HG03025 (cell line): ENCODE data around the gene PDRG1.

Source experiments
- ATAC-seq: cut with Tn5 transposase; IDR thresholded peaks from one replicate; pipeline ENCODE4 v1.9.1; 2021; ENCODE audit warnings: mild to moderate bottlenecking, moderate library complexity; ENCODE audit not compliant: unreplicated experiment, low FRiP score

Gene PDRG1

DNA sequence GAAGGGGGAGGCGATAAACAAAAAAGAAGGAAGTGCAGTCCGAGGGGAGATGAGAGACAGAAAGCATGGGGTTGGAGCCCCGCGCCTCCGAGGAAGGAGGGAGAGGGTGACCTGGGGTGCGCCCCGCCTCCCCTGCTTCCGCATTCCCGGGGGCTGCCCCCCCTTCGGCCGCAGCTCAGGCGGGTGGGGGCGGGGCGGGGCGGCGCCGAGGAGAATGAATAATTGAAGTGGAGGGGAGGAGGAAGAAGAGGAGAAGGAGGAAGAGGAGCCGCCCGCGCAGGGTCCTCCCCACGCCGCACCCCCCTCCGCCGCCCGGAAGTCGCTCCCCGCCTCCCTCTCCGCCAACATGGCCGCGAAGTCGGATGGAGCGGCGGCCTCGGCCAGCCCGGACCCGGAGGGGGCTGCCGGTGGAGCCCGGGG lies 16.0 kb upstream of the PDRG1 start, which contains the start of gene XKR7:
XKR7 (plus strand) TSS at position 322 of the 420 bp plus-strand sequence; CDS start at position 347, 25 bp downstream.
- no peak for ATAC-seq

DNA sequence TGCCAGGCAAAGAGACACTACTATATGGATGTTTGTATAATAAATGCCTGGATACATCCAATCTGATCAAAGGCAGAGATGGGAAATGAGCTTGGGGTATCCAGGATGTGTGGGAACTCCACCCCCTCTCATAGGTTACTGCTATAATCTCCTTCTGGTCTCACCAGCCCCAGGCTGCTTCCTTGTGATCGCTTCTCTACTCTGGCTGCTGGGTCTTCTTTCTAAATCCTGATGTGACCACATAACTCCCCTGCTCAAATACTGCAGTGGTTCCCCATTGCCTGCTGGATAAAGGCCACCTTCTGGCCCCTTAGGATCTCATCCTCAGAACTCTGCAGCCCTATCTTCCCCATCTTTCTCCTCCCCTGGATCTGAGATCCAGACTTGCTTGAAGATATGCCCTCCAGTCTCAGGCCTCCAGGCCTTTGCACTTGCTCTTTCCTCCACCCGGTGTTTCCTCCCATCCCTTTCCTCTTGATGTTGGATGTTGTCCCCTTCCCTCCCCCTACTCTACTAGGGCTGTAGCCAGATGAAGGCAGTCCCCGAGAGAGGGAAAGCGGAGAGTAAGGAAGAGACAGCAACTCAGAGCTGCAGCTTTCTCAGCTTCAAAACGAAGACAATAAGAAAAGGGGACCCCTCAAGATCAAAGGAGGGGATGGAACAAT lies 15.3 kb upstream of the PDRG1 start:
- ATAC-seq = no peak

- no peak for ATAC-seq
Measured at GRCh38 chr20:31963889-31964288, 12.0 kb upstream of the PDRG1 start.

DNA sequence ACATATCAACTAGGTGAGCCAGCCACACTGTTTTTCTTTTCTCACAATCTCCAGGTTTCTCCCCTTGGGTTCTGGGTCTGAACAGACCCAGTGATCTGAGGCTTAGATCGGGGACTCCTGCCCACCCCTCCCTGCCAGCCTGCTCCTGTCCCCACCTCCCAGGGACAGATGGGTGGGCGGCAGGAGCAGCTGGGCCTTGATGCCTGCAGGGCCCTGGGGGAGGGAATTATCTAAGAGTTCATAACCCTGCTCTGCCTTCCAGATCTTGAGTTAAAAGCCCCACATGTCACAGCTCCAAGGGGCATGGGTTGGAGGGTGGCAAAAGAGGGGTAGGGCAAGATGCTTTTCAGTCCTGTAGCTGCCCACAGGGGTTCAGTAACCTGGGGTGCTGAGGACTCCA lies 10.9 kb upstream of the PDRG1 start:
- ATAC-seq = no peak

- ATAC-seq = no peak
Measured at GRCh38 chr20:31956556-31957526, 5.0 kb upstream of the PDRG1 start.

DNA sequence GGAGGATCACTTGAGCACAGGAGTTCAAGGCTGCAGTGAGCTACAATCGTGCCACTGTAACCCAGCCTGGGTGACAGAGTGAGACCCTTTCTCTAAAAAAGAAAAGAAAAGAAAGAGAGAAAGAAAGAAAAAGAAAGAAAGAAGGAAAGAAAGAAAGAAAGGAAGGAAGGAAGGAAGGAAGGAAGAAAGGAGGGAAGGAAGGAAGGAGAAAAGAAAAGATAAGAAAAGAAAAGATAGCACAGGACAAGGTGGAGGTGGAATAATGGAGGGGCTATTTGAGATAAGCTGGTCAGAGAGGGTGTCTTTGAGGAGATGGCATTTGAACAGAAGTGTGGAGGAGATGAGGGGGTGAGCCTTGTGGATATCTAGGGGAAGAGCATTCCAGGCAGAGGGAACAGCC lies 2.7 kb upstream of the PDRG1 start:
- no peak for ATAC-seq

GRCh38 chr20:31953556-31954148 lies 1.8 kb upstream of the PDRG1 start:
- no peak for ATAC-seq

GRCh38 chr20:31951203-31951529 lies 680 bp downstream of the PDRG1 start:
- ATAC-seq = no peak

DNA sequence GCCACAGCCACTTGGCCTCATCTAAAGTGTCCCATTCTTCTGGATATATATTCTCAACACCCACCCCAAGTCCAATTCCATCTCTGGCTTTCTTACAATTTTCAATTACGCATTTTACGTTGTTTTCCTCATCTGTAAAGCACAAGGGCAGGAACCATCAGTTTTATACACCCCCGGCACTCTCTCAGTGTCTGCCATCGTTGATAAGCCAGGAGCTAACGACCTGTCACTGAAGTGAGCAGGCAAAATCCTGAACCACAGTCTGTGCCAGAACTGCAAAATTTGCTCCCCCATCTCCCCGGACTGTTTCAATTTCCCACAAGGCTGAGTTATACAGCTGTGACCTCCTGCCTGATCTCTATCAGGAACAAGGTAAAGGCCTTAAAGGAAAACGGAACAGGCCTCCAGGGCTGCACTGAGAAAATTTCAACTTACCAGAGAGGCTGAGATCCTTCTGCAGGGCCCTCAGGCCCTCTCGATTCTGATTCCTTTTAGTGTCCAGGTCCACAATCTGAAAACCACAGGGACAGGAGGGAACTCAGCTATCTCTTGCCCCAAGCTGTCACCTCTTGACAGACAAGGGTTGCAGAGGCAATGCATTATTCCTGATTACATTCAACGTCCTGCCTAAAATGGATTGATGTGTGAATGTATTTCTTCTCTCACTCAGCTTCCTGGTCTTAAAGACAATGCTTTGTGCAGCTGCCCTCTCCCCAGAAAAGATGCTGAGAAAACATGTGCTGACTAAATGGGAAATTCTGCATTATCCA lies 1.8 kb downstream of the PDRG1 start:
- ATAC-seq = no peak

GRCh38 chr20:31948008-31948407 lies 3.8 kb downstream of the PDRG1 start:
- ATAC-seq = no peak

GRCh38 chr20:31945785-31946184 lies 6.1 kb downstream of the PDRG1 start:
- no peak for ATAC-seq

- no peak for ATAC-seq
Measured at GRCh38 chr20:31945319-31945718, 6.5 kb downstream of the PDRG1 start.

DNA sequence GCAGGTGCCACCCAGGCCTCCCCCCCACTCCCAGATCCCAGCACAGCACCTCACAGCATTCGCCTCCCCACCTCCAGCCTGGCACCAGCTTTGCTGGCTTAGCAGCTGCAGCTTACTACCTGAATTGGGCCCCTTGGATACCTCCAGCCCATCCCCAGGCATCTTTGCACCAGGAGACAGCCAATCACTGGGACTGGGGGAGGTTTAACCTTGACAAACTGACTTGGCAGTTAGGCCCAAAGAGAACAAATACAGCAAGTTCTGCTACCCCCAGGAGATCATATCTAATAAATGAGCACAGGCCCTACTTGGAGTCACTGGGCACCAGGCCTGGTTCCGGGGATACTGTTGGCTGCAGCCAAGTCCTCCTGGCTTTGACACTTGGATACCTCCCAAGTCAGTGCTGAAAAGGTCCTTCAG lies 8.8 kb downstream of the PDRG1 start:
- ATAC-seq = no peak

- no peak for ATAC-seq
Measured at GRCh38 chr20:31939661-31940060, 12.2 kb downstream of the PDRG1 start.

DNA sequence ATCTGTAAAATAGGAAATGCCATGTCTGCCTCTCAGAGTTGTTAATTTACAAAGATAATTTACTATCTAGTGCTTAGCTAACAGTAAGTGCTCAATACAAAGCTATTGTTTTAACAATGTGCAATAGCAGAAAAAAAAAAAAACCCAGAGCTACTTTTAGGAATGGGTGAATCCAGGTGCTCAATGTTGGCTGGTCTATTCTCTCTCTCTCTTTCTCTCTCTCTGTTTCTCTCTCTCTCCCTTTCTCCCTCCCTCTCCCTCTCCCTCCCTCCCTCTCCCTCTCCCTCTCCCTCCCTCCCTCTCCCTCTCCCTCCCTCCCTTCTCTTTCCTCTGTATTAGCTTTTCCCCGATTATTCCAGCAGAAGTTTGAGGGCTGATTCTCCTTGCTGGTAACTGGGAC lies 14.0 kb downstream of the PDRG1 start:
- ATAC-seq = no peak

DNA sequence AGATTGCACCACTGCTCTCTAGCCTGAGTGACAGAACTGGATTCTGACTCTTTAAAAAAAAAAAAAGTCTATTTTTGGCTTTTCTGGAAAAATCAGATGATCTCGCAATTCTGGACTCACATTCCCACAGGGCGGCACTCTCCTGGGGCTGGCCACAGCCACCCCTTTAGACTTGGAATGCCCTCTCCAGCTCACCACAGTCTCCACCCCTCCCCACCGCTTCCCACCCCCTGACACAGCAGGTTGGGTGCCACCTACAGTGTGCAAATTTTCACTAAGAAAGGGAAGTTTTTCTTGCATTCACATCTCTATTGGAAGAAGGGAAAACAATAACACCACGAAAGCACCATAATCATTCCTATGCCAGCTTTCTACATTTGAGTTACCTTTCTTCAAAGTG lies 15.4 kb downstream of the PDRG1 start:
- no peak for ATAC-seq

DNA sequence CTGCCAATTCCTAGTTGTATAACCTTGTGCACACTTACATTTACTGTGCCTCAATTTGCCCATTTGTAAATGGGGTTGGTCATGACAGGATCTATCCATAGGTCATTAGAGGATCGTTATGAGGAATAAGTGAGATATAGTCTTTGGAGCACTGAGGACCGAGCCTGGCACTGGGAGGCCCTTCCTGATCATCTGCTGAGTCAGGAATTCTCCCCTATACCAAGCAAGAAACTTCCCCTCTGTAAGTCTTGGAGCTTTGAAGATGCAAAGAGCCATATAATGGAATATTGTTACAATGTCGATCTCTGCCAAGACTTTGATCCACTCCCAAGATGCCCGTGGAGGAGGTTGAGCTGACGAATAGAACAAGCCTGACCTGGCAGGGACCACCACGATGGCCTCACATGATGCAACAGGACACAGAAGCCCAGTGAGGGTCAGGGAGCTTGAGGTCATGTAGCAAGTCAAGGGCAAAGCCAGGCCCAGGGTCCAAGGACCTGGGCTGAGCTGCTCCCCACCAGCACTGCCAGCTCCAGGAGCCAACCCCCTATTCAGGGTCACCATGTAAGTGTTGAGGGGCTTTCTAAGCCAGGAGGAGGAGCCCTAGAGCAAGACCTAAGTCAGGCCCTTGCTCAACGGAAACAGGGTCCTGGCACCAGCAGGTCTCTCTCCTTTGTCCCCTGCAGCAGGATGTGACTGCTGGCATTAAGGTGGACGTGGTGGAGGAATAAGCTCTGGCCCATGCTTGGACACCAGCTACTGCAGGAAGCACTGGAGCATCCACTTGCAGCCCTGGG lies 16.7 kb downstream of the PDRG1 start:
- ATAC-seq = no peak

- ATAC-seq = no peak
Measured at GRCh38 chr20:31934491-31934890, 17.4 kb downstream of the PDRG1 start.

- no peak for ATAC-seq
Measured at GRCh38 chr20:31933698-31934097, 18.1 kb downstream of the PDRG1 start.

- ATAC-seq = no peak
Measured at GRCh38 chr20:31930779-31931178, 21.1 kb downstream of the PDRG1 start.
